Kidney tubule cell (primary cell): ENCODE results near the gene INS.
"Not testable (repeated sequence)": the region's sequence is repeated elsewhere in the genome, so short reads cannot be mapped to it uniquely, and the experiment has no call there.

Experiments used
- DNase-seq: peaks from one replicate; pipeline ENCODE4 v3.0.0-alpha.2; 2018; ENCODE audit warnings: low spot score

Gene INS

DNA sequence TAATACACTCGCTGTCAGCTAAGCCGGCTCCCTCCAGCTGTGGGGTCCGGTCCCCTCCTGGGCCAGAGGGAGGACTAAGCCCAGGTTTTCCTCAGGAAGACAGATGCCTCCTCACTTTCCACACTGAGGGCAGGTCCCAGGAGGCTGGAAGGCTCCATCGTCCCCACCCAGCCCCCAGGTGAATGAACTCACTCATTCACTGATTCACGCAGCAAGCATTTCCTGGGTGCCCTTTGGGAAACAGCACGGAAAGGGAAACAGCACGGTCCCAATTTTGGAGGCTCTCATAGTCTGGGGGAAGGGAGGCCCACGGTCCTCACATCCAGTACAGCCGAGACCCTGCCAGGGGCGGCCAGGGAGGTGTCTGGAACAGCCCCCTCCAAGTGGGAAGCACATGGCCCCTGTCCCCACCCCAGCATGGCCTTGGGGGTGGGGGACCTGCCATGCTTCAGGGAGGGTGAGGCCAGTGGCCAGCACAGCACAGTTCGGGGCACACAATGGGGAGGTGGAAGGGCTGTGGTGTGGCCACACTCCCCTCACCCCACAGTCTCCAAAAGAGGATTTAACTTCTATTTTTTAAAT is 19.9 kb upstream of the INS start:
- DNase-seq: peak; percentile 39

- no peak for DNase-seq
These were observed 19.3 kb upstream of the INS start for GRCh38 chr11:2180347-2180746.

DNA sequence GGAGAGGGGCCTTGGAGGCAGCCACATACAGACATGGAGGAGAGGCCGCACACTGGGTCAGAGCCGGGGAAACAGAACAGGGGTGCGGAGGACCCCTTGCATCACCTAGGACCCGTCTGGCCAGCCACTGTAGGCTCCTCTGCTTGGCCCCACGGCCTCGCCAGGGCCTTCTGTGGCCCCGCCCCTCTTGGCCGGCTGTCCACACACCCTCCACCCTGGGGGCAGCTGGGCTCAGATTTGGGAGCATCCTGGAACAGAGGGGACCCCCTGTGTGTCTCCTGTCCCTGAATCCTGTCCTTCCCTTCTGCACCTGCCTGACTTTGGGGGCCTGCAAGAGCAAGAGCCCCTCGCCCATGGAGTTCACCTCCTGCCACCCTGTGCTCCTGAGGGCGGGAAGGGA is 18.5 kb upstream of the INS start:
- no peak for DNase-seq

DNA sequence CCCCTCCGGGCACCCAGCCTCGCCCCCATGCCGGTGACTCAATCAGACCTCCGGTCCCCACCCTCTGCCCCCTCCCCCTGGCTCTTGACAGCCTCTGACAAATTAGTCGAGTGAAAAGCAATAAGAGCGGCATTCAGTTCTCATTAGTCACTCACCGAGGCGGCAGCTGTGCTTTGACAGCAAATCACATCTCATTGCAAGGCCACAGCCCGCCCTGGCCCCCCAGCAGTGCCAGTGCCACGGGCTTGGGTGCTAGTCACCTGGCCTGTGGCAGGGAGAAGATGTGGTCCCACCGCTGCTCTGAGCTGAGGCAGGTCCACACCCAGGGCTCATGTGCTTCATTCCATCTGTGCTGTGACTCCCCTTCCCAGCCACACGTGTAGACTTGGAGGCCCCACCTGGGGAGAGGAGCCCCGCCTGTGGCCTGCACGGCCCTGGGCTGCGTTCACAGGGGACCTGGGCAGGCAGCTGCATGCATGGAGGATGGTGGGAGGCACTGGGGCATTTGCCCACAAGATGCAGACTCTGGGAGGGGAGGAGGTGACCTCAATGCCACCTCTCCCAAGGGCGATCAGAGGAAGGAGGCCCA is 18.0 kb upstream of the INS start:
- DNase-seq: peak; percentile 91

GRCh38 chr11:2178055-2178773 is 17.2 kb upstream of the INS start:
- DNase-seq: not testable (repeated sequence)

DNA sequence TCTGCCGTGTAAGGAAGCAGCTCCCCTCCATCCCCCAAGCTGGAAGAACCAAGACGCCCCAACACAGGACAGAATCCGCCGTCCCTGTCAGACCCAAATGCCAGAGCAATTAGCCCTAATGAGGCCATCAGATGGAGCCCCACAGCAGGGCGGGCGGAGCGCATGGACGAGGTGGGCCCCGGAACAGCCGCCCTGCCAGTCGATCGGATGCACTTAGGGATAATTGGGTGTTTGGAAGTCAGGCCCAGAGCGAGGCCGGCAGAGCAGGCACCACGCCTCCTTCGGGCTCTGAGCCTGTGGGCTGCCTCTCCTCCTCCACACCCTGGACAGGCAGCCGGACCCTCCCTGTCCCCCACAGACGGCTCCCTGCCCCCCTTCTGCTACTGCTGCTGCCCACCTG is 16.1 kb upstream of the INS start:
- no peak for DNase-seq

- DNase-seq: no peak
These were observed 15.4 kb upstream of the INS start for GRCh38 chr11:2176389-2176900.

DNA sequence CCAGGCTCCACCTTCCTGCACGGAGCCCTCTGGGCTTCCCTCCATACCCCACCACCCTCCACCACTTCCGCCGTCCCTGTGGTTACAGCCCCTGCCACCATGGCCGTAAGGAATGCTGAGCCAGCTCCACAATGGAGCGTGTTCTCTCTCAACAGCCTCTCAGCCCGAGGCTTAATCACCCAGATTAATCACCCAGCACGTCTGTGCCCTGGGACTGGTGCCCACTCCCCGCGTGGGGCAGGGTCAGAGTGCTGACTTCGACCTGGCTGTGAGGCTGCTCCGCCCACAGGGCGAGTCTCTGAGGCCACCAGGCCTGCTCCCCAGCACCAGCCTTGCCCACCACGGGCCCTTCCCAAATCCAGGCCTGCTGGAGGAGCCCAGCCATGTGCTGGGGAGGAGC is 14.7 kb upstream of the INS start:
- peak; percentile 78 for DNase-seq

- no peak for DNase-seq
These were observed 13.4 kb upstream of the INS start for GRCh38 chr11:2174361-2174760.

GRCh38 chr11:2173761-2174160 is 12.8 kb upstream of the INS start:
- no peak for DNase-seq

- DNase-seq: no peak
These were observed 12.2 kb upstream of the INS start for GRCh38 chr11:2173150-2173693.

DNA sequence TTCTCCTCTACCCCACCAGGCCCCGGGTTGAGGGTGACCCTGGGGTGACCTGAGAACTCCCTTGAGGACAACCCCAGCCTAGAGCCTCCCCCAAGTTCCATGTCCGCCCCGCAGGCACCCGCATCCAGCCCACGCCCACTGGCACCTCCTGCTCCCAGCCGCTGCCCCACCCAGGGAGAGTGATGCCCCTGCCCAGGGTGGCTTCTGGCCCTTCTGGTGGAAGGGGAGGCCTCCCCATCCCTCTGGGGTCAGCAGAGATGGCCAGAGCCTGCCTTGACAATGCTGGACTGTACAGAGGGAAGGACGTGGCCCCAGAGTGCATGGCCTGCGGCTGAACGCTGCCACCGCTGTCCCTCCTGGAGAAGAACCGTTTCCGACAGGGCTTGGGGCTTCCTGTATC is 11.7 kb upstream of the INS start:
- no peak for DNase-seq

DNA sequence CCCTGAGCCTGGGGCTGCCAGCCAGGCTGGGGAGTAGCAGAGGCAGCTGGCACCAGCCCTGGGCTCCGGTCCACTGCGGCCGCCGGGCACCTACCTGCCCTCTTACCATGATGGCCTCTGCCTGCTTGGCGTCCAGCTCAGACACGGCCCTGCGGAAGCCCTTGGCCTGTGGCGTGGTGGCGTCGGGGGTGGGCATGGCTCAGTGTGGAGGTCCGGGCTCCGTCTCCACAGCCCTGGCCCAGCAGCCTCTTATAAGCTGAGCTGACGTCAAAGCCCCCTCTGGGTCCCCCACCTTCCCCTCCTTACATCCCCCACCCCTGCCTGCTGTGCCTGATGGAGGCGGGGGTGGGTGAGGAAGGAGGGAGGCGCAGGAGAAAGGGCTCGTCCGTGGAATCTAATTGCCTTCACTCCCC is 10.6 kb upstream of the INS start, which contains the start of gene TH:
Gene TH (minus strand): TSS at position 225 of the 413 bp plus-strand sequence. CDS start 29 bp downstream, at position 196.
- no peak for DNase-seq

DNA sequence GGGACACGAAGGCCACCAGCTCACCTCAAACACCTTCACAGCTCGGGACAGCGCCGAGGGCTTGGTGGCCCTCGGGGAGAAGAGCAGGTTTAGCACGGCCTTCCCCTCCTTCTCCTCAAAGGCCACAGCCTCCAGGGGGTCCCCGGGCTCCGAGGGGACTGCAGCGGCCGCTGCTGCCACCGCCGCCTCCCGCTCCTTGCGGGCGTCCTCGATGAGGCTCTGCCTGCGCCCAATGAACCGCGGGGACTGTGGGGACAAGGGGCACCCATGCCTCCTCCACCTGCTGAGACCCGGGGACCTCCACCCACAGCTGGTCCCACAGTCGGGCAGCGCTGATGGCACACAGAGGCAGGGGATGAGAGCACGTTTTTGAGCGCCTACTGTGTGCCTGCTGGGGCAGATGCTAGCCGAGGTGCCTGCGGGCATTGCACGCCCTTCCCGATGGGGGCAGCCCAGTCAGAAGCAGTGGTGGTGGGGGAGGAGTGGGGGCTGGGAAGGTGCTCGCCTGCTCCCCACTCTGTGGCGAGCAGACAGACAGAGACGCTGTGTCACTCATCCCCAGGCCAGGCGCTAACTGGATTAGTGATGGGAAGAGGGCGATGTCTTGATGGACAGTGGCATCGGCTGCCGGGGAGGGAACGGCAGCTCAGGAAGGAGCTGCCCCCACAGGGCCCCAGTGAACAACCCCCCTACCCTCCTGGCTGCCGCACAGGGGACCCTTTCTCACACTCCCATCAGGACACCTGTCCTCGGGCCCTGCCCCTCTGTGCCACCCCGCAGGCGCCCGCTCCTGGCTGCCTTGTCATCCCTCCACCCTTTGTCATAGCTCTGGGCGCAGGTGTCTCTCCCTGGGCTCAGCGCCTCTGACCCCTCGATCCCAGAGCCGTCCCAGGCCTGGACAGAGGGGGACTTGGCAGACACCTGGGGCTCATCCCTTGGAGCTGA is 8.9 kb upstream of the INS start:
- DNase-seq: no peak

DNA sequence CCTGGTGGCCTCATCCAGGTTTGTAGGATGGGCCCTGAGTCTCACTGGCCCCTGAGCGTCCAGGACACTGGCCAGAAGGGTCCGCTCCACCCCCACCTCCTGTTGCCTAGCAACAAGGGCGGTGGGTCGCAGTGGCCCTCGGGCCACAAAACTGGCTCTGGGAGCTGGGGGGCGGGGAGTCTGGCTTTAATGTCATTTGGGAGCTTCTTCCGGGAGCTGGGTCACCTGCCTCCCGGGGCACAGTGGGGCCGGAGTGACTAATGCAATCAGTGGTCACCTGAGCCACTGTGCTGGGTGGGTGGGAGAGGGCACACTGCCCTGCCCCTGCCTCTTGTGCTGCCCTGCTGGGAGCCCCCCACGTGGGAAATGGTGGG is 8.0 kb upstream of the INS start:
- DNase-seq: no peak

DNA sequence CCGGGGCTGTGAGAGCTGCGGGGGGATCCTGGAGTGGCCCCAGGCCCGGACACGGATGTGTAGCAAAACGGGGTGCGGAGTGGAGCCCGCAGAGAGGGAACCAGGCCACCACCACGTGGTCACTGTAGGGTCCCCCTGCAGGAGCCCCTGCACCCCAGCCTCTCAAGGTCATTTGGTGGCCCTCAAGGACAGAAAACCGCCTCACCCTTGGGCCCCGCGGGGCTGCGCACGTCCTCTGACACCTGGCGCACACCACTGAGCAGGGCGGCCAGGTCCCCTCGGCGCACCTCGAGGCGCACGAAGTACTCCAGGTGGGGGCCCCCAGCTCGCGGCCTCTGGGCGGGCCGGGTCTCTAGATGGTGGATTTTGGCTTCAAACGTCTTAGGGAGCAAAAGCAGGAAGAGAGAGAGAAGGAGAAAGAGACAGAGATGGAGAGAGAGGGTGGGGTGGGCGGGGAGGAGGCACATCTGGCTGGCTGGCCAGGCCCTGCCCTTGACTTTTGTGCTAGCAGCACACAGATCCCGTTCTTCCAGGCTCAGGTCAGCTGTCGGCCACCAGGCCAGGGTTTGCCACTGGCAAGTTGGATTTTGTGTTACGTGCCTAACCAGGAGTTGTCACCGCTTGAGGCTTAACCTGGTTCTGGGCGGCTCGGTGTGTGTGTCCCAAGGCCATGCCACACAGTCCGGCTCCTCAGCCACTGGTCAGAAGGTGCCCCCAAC is 7.4 kb upstream of the INS start:
- DNase-seq: no peak

GRCh38 chr11:2167141-2168045 is 6.4 kb upstream of the INS start:
- no peak for DNase-seq

DNA sequence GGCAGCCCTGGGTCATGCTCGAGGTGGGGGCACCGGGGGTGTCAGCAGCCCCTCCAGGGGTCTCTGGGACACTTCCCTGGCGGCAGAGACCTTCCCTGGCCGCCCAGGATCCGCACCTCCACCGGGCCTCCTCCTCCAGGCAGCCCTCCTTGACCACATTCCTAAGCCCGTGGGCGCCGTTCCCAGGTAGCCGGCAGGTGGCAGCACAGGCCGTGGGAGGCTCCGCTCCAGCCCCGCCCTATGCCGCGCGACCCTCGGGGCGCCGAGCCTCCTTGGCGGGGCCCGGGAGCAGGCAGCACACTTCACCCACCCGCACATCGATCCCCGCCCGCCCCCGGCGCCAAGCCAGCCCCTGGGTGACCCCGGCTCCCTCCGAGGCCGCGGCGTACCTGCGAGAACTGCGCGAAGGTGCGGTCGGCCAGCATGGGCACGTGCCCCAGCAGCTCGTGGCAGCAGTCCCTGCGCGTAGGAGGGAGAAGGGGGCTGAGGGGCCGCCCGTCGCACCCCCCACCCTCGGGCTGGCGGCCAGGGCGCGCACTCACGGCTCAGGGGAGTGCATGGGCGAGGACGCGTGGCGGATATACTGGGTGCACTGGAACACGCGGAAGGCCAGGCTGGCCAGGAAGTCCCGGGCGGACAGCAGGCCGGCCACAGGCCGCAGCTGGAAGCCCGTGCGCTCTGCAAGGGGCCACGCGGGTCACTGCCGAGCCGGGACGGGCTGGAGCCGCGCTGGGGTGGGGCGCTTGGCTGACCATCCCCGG is 5.3 kb upstream of the INS start:
- peak; percentile 29 for DNase-seq

- no peak for DNase-seq
These were observed 4.6 kb upstream of the INS start for GRCh38 chr11:2165571-2165970.
